C4-2B (cell line): ENCODE measurements around the gene NNMT.

ENCODE experiments used
- CTCF ChIP-seq: fragments of 450-650 bp; conservative IDR thresholded peaks from 2 replicates; pipeline ENCODE4 v1.5.1; 2017; ENCODE audit warnings: mild to moderate bottlenecking
- ZFX ChIP-seq: fragments of 450-650 bp; IDR thresholded peaks from 2 replicates; pipeline ENCODE4 v1.6.1; 2017

- TF ChIP-seq CTCF (no peak), ZFX (no peak)
Measured at GRCh38 chr11:114362958-114363357, 66.8 kb downstream of the NNMT start.
